MM.1S (cell line): ENCODE results near the gene SPEG.

ENCODE experiments used
- CTCF ChIP-seq: fragments of 300-600 bp; sonication (generic); IDR thresholded peaks from 2 replicates; pipeline ENCODE4 v1.5.1; 2016; ENCODE audit warnings: antibody characterized with exemption, low read length, mixed read lengths
- EZH2 ChIP-seq: fragments of 300-600 bp; sonication (generic); optimal IDR thresholded peaks from 2 replicates; pipeline ENCODE3; 2017; ENCODE audit warnings: low read depth, mild to moderate bottlenecking, antibody characterized with exemption, low read length, mixed read lengths

GRCh38 chr2:219525533-219526232 lies 91.0 kb downstream of the SPEG start:
- TF ChIP-seq CTCF, result no peak
- TF ChIP-seq EZH2, result no peak
